ENCODE results near the gene SYCP3.

Gene SYCP3

DNA sequence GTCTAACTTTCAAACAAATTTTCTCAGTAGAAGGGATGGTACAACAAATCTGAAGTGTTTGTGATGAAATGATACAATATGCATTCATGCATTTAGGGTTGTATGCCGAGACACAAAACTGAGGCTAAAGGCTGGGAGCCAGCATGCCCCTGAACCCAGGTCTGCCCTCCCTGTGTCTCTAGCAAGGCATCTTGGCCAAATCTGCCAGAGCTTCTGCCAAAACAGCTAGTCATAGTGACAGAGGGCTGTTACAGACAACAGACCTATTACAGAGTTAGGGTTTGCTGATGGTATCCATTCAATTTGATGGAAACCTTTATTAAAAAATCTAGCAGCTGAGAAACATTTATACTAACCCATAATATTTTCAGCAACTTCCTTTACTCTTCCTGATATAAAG, 53.1 kb downstream of the SYCP3 start:
- ATAC-seq: no peak
- no peak for TF ChIP-seq ZNF70 (CRISPR knock-in tag; IDR thresholded peaks at IDR 0.05)
- TF ChIP-seq, protein P1, sequence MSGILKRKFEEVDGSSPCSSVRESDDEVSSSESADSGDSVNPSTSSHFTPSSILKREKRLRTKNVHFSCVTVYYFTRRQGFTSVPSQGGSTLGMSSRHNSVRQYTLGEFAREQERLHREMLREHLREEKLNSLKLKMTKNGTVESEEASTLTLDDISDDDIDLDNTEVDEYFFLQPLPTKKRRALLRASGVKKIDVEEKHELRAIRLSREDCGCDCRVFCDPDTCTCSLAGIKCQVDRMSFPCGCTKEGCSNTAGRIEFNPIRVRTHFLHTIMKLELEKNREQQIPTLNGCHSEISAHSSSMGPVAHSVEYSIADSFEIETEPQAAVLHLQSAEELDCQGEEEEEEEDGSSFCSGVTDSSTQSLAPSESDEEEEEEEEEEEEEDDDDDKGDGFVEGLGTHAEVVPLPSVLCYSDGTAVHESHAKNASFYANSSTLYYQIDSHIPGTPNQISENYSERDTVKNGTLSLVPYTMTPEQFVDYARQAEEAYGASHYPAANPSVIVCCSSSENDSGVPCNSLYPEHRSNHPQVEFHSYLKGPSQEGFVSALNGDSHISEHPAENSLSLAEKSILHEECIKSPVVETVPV (CRISPR knock-in tag; IDR thresholded peaks at IDR 0.05): no peak
- TF ChIP-seq TOX (CRISPR knock-in tag; IDR thresholded peaks at IDR 0.05; ENCODE audit: borderline replicate concordance): no peak
- no peak for TF ChIP-seq ZC3H10 (CRISPR knock-in tag; IDR thresholded peaks at IDR 0.05)
- no peak for TF ChIP-seq ISL1 (CRISPR knock-in tag; IDR thresholded peaks at IDR 0.05)
- no peak for TF ChIP-seq RARB (CRISPR knock-in tag; IDR thresholded peaks at IDR 0.05)
- TF ChIP-seq, protein P2, sequence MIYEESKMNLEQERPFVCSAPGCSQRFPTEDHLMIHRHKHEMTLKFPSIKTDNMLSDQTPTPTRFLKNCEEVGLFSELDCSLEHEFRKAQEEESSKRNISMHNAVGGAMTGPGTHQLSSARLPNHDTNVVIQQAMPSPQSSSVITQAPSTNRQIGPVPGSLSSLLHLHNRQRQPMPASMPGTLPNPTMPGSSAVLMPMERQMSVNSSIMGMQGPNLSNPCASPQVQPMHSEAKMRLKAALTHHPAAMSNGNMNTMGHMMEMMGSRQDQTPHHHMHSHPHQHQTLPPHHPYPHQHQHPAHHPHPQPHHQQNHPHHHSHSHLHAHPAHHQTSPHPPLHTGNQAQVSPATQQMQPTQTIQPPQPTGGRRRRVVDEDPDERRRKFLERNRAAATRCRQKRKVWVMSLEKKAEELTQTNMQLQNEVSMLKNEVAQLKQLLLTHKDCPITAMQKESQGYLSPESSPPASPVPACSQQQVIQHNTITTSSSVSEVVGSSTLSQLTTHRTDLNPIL (CRISPR knock-in tag; IDR thresholded peaks at IDR 0.05; ENCODE audit: low read depth): no peak
- TF ChIP-seq BACH2 (CRISPR knock-in tag; IDR thresholded peaks at IDR 0.05; ENCODE audit: borderline replicate concordance): no peak
- TF ChIP-seq CSDC2 (CRISPR knock-in tag; IDR thresholded peaks at IDR 0.05): no peak
- TF ChIP-seq SNAI2 (CRISPR knock-in tag; IDR thresholded peaks at IDR 0.05): no peak
- TF ChIP-seq, protein P3, sequence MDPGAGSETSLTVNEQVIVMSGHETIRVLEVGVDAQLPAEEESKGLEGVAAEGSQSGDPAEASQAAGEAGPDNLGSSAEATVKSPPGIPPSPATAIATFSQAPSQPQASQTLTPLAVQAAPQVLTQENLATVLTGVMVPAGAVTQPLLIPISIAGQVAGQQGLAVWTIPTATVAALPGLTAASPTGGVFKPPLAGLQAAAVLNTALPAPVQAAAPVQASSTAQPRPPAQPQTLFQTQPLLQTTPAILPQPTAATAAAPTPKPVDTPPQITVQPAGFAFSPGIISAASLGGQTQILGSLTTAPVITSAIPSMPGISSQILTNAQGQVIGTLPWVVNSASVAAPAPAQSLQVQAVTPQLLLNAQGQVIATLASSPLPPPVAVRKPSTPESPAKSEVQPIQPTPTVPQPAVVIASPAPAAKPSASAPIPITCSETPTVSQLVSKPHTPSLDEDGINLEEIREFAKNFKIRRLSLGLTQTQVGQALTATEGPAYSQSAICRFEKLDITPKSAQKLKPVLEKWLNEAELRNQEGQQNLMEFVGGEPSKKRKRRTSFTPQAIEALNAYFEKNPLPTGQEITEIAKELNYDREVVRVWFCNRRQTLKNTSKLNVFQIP (CRISPR knock-in tag; IDR thresholded peaks at IDR 0.05; ENCODE audit: borderline replicate concordance, low read depth): no peak
- TF ChIP-seq OSR1 (CRISPR knock-in tag; IDR thresholded peaks at IDR 0.05): no peak
- no peak for TF ChIP-seq ZNF565 (CRISPR knock-in tag; conservative IDR thresholded peaks at IDR 0.05; ENCODE audit: low read depth)
- TF ChIP-seq ZNF8 (CRISPR knock-in tag; IDR thresholded peaks at IDR 0.05): no peak
- TF ChIP-seq, protein P4, sequence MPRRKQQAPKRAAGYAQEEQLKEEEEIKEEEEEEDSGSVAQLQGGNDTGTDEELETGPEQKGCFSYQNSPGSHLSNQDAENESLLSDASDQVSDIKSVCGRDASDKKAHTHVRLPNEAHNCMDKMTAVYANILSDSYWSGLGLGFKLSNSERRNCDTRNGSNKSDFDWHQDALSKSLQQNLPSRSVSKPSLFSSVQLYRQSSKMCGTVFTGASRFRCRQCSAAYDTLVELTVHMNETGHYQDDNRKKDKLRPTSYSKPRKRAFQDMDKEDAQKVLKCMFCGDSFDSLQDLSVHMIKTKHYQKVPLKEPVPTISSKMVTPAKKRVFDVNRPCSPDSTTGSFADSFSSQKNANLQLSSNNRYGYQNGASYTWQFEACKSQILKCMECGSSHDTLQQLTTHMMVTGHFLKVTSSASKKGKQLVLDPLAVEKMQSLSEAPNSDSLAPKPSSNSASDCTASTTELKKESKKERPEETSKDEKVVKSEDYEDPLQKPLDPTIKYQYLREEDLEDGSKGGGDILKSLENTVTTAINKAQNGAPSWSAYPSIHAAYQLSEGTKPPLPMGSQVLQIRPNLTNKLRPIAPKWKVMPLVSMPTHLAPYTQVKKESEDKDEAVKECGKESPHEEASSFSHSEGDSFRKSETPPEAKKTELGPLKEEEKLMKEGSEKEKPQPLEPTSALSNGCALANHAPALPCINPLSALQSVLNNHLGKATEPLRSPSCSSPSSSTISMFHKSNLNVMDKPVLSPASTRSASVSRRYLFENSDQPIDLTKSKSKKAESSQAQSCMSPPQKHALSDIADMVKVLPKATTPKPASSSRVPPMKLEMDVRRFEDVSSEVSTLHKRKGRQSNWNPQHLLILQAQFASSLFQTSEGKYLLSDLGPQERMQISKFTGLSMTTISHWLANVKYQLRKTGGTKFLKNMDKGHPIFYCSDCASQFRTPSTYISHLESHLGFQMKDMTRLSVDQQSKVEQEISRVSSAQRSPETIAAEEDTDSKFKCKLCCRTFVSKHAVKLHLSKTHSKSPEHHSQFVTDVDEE (CRISPR knock-in tag; IDR thresholded peaks at IDR 0.05): no peak

DNA sequence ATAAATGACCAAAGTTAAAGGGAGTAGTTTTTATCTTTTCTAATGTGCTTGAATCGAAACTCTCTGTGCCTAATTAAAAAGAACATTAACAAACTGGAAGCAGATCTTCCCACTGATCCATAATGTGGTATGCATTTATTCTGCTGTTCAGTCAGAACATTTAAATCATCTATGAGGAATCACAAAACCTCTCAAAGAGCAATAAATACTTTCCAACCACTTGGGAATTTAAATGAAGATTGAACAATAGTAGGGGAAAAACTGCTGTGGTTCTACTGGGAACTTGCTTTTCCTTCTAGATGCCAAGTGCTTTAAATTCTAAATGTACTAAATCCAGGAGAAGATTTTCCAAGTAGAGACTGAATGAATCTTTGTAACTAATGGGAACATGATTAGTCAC, 54.2 kb downstream of the SYCP3 start:
- ATAC-seq: no peak

More for the DNA sequence above, 54.2 kb downstream of the SYCP3 start:
- TF ChIP-seq BACH2 (CRISPR knock-in tag; IDR thresholded peaks at IDR 0.05; ENCODE audit: borderline replicate concordance): no peak
- TF ChIP-seq GLIS3 (CRISPR knock-in tag; IDR thresholded peaks at IDR 0.05): no peak
- TF ChIP-seq CSDC2 (CRISPR knock-in tag; IDR thresholded peaks at IDR 0.05): no peak
- no peak for TF ChIP-seq ZNF8 (CRISPR knock-in tag; IDR thresholded peaks at IDR 0.05)
- TF ChIP-seq ISL1 (CRISPR knock-in tag; IDR thresholded peaks at IDR 0.05): no peak
- TF ChIP-seq, protein P1 (CRISPR knock-in tag; IDR thresholded peaks at IDR 0.05): no peak
- TF ChIP-seq OSR1 (CRISPR knock-in tag; IDR thresholded peaks at IDR 0.05): no peak
- no peak for TF ChIP-seq RARB (CRISPR knock-in tag; IDR thresholded peaks at IDR 0.05)
- TF ChIP-seq, protein P4 (CRISPR knock-in tag; IDR thresholded peaks at IDR 0.05): no peak
- TF ChIP-seq ZFP3 (CRISPR knock-in tag; IDR thresholded peaks at IDR 0.05): no peak
- TF ChIP-seq ZNF70 (CRISPR knock-in tag; IDR thresholded peaks at IDR 0.05): no peak
- TF ChIP-seq ESRRG (CRISPR knock-in tag; IDR thresholded peaks at IDR 0.05): no peak
- TF ChIP-seq, protein P5, sequence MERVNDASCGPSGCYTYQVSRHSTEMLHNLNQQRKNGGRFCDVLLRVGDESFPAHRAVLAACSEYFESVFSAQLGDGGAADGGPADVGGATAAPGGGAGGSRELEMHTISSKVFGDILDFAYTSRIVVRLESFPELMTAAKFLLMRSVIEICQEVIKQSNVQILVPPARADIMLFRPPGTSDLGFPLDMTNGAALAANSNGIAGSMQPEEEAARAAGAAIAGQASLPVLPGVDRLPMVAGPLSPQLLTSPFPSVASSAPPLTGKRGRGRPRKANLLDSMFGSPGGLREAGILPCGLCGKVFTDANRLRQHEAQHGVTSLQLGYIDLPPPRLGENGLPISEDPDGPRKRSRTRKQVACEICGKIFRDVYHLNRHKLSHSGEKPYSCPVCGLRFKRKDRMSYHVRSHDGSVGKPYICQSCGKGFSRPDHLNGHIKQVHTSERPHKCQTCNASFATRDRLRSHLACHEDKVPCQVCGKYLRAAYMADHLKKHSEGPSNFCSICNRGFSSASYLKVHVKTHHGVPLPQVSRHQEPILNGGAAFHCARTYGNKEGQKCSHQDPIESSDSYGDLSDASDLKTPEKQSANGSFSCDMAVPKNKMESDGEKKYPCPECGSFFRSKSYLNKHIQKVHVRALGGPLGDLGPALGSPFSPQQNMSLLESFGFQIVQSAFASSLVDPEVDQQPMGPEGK (CRISPR knock-in tag; IDR thresholded peaks at IDR 0.05; ENCODE audit: borderline replicate concordance): no peak
- no peak for TF ChIP-seq PPARA (CRISPR knock-in tag; IDR thresholded peaks at IDR 0.05; ENCODE audit: borderline replicate concordance)
- no peak for TF ChIP-seq TOX (CRISPR knock-in tag; IDR thresholded peaks at IDR 0.05; ENCODE audit: borderline replicate concordance)
- TF ChIP-seq, protein P2 (CRISPR knock-in tag; IDR thresholded peaks at IDR 0.05; ENCODE audit: low read depth): no peak
- TF ChIP-seq, protein P3 (CRISPR knock-in tag; IDR thresholded peaks at IDR 0.05; ENCODE audit: borderline replicate concordance, low read depth): no peak
- no peak for TF ChIP-seq ZC3H10 (CRISPR knock-in tag; IDR thresholded peaks at IDR 0.05)
- no peak for TF ChIP-seq ARNTL (CRISPR knock-in tag; IDR thresholded peaks at IDR 0.05; ENCODE audit: borderline replicate concordance, low read depth)
- no peak for TF ChIP-seq ZNF565 (CRISPR knock-in tag; conservative IDR thresholded peaks at IDR 0.05; ENCODE audit: low read depth)
